Measurements from ENCODE around the gene CDS1.
"Not testable (repeated sequence)": the region's sequence is repeated elsewhere in the genome, so short reads cannot be mapped to it uniquely, and the experiment has no call there.

The CDS1 gene

GRCh38 chr4:84638092-84638491, 55.2 kb downstream of the CDS1 start:
- H3K4me3 ChIP-seq (ENCODE audit: low read length), result no peak overlapping the region

DNA sequence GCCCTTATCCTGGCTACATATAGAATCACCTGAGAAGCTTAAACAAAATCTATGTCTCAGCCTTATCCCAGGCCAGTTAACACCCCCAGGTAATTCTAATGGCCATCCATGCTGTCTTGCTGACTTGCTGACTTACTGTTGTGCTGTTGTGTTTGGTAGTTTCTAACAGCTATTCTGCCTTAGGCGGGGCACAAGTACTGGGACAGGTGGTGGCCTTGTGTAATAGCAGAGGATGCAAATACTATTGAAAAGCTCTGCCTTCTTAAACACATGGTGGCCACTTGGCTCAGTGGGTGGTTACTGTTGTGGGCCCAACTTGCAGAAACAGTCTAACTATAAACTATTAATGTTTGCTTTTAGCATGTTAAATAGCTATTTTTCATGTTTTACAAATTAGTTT, 56.2 kb downstream of the CDS1 start:
- H3K4me3 ChIP-seq (ENCODE audit: low read length), result no peak overlapping the region
- TF ChIP-seq ZNF274 (IDR thresholded peaks at IDR 0.05; ENCODE audit: low read depth, low read length), result no peak

More at GRCh38 chr4:84638092-84638491, 55.2 kb downstream of the CDS1 start:
- TF ChIP-seq ZNF274 (IDR thresholded peaks at IDR 0.05; ENCODE audit: low read depth, low read length), result no peak

- no peak for TF ChIP-seq ZNF274 (IDR thresholded peaks at IDR 0.05; ENCODE audit: low read depth, low read length)
- H3K4me3 ChIP-seq (ENCODE audit: low read length), result no peak overlapping the region
Measured at GRCh38 chr4:84644087-84644486, 61.2 kb downstream of the CDS1 start.

- TF ChIP-seq ZNF274 (IDR thresholded peaks at IDR 0.05; ENCODE audit: low read depth, low read length), result no peak
- H3K4me3 ChIP-seq (ENCODE audit: low read length), result no peak overlapping the region
Measured at GRCh38 chr4:84647312-84647884, 64.5 kb downstream of the CDS1 start.

DNA sequence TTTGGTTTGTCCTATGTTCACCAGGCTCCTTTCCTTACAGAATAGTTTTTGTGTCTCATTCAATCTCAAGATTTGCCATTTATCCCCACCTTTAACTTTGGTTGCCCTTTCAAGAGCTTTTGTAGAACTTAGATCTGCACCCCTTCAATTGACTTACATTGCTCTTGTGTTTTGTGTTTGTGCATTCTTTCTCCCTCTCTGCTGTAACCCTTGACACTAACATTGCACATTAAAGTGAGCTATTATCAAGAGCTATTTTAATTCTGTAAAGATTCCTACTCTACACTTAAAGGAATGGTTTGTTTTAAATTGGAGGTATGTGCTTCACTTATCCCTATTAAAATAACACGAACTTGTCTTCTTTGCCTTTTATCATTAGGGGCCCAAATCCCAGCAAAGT, 65.3 kb downstream of the CDS1 start:
- no peak overlapping the region for H3K4me3 ChIP-seq (ENCODE audit: low read length)
- TF ChIP-seq ZNF274 (IDR thresholded peaks at IDR 0.05; ENCODE audit: low read depth, low read length), result no peak

DNA sequence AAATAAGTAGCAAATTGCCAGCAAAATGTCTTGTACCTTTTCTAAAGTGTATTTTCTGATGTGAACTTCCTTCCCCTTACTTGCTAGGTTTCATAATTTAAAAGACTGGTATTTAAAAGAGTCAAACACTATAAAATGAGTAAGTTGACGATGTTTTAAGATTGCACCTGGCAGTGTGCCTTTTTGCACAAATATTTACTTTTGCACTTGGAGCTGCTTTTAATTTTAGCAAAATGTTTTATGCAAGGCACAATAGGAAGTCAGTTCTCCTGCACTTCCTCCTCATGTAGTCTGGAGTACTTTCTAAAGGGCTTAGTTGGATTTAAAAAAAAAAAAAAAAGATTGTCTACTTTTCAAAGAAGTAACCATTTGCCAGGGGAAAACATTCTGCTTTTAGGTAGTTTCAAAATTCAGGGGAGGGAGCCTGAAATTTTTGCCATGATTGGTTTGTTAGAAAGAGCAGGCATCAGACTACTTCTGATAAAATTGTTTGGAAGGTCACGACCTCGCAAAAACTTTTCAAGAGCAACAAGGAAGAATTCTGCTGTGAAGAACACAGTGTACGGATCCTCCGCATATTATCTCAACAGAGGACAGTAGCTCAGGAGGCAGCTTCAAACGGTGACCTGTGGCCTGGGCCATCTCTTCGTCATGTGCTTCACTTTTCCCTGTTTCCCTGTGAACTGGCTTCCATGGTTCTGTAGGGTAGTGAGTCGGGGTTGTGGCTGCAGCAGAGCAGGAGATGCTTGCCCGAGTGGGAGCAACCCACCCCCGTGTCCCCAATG, 66.1 kb downstream of the CDS1 start:
- TF ChIP-seq ZNF274 (IDR thresholded peaks at IDR 0.05; ENCODE audit: low read depth, low read length), result no peak
- no peak overlapping the region for H3K4me3 ChIP-seq (ENCODE audit: low read length)

- no peak for TF ChIP-seq ZNF274 (IDR thresholded peaks at IDR 0.05; ENCODE audit: low read depth, low read length)
- H3K4me3 ChIP-seq (ENCODE audit: low read length), result no peak overlapping the region
Measured at GRCh38 chr4:84651499-84651898, 68.6 kb downstream of the CDS1 start.

DNA sequence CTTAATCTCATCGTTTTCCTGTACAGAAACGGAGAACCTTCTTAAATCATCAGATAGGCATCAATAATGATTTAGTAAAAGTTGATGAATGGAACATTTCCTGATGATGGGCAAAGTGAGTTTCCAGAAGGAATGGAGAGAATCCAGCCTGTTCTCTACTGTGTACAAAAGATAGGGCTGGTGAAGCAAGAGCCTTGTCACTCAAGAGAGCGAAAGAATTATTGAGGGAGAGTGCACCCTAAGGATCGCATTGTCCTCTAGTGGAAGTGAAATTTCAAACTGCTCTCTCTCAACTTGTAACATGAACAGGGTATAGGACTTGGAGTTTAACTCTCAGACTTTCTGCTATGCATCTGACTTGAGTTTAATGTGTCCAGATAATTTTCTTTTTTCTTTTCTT, 69.6 kb downstream of the CDS1 start:
- TF ChIP-seq ZNF274 (IDR thresholded peaks at IDR 0.05; ENCODE audit: low read depth, low read length), result no peak
- H3K4me3 ChIP-seq (ENCODE audit: low read length), result no peak overlapping the region

GRCh38 chr4:84660606-84661005, 77.7 kb downstream of the CDS1 start:
- no peak overlapping the region for H3K4me3 ChIP-seq (ENCODE audit: low read length)
- no peak for TF ChIP-seq ZNF274 (IDR thresholded peaks at IDR 0.05; ENCODE audit: low read depth, low read length)

GRCh38 chr4:84661191-84661939, 78.4 kb downstream of the CDS1 start:
- TF ChIP-seq ZNF274 (IDR thresholded peaks at IDR 0.05; ENCODE audit: low read depth, low read length), result no peak
- no peak overlapping the region for H3K4me3 ChIP-seq (ENCODE audit: low read length)

GRCh38 chr4:84664767-84665166, 81.8 kb downstream of the CDS1 start:
- not testable (repeated sequence) for H3K4me3 ChIP-seq (ENCODE audit: low read length)

DNA sequence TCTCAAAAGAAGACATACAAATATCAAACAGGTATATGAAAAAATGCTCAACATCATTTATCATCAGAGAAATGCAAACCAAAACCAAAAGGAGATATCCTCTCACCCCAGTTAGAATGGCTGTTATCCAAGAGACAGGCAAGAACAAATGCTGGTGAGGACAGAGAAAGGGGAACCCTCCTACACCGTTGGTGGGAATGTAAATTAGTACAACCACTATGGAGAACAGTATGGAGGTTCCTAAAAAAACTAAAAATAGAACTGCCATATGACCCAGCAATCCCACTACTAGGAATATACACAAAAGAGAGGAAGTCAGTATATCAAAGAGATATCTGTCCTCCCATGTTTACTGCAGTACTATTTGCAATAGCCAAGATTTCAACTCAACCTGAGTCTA, 83.5 kb downstream of the CDS1 start:
- no peak overlapping the region for H3K4me3 ChIP-seq (ENCODE audit: low read length)
- TF ChIP-seq ZNF274 (IDR thresholded peaks at IDR 0.05; ENCODE audit: low read depth, low read length), result no peak

DNA sequence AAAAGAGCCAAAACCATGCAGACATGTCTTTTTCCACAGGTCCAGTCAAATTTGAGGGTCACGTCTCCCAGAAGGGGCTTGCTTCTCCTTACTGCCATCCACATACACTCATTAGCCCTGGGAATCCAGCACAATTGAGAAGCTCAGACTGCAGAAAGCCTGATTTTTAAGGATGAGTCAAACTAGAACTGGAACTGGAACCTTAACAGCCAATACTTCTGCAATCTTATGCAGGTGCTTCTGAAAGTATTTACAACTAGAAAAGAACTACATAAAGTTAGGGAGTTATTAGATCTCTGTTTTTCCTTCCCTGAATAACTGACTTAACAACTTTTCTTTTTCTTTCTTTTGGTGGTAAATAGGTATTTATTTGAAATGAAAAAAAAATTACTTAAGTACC, 86.3 kb downstream of the CDS1 start:
- no peak overlapping the region for H3K4me3 ChIP-seq (ENCODE audit: low read length)
- TF ChIP-seq ZNF274 (IDR thresholded peaks at IDR 0.05; ENCODE audit: low read depth, low read length), result no peak

GRCh38 chr4:84672177-84672576, 89.2 kb downstream of the CDS1 start:
- TF ChIP-seq ZNF274 (IDR thresholded peaks at IDR 0.05; ENCODE audit: low read depth, low read length), result no peak
- no peak overlapping the region for H3K4me3 ChIP-seq (ENCODE audit: low read length)
